Activated CD8-positive, alpha-beta memory T cell treated with anti-CD3 and anti-CD28 coated beads, Interleukin-2, amount 50 U/mL, for 24 hours (primary cell): ENCODE data around the gene CDCA7.
"Not testable (repeated sequence)": the region's sequence is repeated elsewhere in the genome, so short reads cannot be mapped to it uniquely, and the experiment has no call there.

Experiments used
- DNase-seq: peaks from one replicate; pipeline ENCODE4 v3.0.0-alpha.2; 2020; ENCODE audit errors: extremely low read depth

Gene CDCA7

DNA sequence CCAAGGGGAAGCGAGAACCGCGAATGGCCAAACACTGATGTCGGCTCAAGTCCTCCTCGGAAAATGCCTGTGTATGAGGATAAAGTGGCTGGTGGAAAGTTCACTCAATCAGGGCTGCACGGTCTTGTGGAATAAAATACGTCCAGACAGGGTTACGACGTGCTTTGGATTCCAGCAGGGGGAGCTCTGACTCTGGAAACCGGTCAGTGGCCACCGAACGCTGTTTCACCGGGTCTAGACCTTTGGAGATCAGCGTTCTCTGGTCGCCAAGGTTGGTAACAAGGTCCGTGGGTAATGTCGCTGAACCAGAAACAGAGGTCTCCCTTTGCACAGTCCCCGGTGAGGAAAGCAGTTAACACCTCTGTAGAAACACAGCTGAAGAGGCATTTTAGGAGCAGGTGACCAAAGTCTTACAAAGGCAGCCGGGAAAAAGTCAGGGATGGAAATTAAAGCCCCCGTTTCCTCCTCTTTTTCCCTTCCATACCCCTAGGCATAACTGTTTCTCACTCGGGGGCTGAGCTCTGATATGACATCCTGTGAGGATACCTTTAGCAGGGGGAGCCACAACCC lies 47.8 kb downstream of the CDCA7 start:
- peak; percentile 54 for DNase-seq

DNA sequence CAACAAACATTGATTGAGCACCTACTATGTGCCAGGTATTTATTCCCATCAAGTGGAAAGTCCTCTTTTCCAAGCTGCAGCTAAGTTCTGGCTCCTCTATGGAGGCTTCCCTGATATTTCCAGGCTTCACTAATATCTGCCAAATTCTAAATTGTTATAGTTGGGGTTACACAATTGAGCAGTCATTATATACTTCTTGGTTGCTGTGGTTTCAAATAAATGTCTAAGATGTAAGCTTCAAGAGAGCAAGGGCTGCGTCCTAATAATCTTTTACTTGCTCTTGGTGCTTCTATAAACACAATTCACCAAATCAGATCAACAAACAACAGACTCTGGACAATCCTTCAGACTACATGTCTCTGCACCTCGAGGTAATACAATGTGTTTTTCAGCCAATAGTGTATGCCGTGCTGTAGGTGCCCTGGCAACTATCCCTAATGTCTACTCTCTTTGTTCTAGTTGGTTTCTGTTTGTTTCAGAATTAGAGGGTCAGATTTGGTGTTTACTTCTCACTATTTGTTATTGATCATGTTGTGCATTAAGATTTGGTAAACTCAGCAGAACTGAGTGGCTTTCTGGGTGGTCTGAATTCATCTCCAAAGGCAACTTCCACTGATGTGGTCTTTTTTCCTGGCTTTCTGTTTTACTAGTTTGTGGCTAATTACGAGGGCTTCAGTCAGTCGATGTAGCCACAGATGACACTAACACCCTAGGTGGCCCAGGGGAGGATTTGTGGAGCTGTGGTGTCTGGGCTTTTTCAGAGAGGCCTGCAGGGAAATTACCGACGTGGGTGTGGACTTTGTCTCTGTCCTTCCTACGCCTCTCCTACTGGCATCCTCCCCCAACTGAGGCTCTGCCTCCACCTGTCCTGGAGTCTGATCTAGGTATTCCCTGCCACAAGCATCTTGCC lies 50.4 kb downstream of the CDCA7 start:
- no peak for DNase-seq

DNA sequence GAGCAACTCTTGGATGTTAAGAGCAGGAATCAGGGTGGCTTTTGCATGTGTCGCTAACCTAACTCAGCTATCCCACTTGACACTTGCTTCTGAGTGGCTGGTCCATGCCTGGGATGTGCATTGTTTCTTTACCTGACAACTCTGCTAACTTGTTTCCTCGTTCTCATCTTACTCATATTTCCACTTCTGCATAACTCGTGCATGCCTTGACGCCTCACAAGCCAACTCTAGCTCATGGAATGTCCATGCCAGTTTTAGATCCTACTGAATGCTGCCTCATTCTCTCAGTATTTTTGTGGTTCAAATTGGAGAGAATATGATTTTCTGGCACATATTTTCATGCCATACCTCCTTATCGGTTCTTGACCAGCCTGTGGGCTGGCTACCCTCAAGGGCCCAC lies 52.5 kb downstream of the CDCA7 start:
- DNase-seq: no peak

DNA sequence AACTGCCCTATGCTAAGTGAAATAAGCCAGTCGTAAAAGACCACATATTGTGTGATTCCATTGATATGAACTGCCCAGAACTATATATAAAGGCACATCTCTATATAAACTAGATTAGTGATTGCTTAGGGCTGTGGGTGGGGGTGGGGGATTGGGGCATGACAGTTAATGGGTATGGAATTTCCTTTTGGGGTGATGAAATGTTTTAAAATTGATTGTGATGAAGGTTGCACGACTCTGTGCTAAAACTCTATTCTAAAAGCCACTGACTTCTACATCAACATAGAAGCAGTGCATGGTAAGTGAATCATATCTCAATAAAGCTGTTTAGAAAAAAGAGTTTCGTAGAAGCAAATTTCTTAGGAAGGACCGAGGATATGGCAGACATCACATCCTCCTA lies 53.0 kb downstream of the CDCA7 start:
- no peak for DNase-seq

DNA sequence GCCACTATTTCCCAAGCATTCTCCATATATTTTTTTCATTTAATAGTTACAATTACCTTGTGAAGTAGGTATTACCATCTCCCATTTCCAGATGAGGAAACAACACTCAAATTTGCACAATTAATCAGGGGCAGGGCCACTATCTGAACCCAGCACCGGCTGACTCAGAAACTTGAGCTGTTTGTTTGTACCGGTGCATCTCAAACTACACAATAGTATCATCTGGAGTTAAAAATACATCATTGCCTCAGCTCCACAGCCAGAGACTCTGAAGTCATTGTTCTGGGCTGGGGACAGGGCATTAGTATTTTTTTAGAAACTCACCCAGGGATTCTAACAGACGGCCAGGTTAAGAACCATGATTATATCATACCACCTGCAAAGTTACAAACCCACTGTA lies 55.9 kb downstream of the CDCA7 start:
- no peak for DNase-seq

DNA sequence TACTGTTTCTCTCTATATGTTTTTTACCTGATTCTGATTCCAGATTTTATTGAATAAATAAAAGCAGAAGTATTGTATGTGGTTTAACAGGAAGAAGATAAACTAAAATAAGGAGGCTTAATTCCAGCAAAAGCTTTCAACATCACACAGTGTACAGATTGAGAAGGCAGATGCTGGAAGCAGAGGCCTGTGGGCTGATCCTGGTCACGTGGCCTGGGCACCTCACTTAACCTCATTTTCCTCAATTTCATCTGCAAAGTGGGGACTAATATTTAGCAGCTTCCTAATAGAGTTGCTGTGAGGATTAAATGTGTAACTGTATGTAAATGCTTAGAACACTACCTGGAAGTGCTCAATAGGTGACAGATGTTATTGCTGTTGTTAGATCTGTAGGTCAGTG lies 58.0 kb downstream of the CDCA7 start:
- no peak for DNase-seq

DNA sequence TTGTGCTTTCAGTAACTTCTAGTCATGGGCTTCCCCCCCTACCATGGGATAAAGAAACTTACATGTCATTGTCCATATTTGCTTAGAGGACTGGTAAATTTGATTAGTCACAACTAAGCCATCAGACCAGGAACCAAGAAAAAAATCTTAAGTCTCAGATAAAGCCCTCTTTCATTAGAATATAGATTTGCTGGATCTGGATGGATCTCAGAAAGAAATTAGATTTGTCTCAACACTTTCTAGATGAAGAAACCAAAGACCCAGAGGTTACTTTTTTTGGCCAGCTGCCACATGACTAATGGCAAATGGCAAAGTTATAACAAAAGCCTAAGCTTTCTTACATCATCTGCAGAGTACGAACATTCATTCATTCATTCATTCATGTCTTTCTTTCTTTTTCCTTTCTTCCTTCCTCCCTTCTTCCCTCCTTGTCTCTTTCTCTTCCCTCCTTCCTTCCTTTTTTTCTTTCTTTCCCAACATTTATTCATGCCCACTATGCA lies 60.2 kb downstream of the CDCA7 start:
- no peak for DNase-seq

DNA sequence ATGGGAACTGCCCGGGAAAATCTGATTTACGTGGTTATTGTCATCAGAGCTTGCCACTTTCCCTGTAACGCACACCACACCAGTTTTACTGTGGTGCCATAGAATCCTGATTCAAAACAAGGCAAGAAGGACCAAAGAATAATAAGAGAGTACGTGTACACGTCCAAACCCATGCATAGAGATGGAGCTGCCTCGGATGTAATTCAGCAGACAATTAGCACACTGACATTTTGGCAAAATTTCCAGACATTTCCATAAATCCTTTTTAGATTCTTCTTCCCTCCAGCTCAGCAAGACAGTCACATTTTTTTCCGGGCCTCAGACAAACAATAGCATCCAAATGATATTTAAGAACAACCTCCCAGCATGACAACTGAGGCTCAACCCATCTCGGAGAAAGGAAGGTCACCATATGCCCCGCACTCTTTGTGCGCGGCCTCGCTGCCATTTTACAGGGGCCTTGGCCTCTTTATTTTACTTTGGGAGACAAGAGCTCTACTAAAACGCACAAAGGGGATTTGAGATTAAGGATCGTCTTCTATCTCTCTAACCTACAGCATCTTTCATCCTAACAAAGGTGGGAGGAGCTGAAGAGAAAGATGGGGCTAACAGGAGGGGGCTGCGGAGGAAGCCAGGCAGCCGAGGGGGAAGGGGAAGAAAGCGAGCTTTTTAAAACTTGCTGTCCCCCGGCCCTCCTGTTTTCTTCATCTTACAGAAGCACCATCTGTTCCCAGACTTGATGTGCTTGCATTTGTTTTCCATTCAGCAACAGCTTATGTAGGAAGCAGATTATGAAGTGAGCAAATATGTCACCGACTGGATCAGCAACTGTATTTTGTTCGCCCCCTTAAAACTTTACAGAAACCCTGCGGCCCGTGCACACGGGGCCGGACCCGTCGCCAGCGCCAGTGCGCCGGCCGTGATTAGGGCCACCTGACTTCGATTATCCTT lies 61.0 kb downstream of the CDCA7 start:
- DNase-seq: no peak

DNA sequence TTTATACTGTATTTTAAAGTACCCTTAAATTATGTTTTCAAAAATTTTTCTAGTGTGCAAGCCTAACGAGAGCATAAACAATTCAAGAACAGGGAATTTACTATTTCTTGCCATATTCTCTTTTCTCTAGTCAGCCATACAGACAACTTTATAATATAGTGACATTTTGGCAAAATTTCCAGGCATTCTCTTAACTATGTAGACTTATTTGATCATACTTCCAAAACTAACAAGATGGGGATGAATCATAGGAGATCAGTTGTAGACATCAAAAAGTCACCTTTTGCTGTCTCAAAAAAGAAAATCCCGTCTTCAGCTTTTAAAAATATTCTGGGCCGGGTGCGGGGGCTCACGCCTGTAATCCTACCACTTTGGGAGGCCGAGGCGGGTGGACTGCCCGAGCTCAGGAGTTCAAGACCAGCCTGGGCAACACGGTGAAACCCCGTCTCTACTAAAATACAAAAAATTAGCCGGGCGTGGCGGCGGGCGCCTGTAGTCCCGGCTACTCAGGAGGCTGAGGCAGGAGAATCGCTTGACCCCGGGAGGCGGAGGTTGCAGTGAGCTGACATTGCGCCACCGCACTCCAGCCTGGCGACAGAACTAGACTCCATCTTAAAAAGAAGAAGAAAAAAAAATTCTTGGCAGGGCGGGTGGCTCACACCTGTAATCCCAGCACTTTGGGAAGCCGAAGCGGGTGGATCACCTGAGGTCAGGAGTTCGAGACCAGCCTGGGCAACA lies 61.9 kb downstream of the CDCA7 start:
- DNase-seq: not testable (repeated sequence)

DNA sequence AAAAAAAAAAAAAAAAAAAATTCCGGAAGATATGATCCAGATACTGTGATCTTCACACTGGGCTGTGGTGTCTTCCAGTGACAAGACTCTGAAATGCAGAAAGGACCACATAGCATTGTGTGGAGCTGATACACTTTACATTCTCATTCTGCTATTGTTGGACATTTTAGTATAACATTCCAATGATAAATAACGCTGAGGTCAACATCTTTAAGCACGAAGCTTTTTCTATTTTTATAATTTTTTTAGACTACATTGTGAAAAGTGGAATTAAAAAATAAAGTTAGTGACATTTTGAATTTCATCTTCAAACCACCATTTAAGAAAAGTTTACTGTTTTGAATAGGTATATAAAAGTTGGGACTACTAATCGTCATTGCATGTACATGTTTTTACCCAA lies 62.7 kb downstream of the CDCA7 start:
- DNase-seq: no peak

DNA sequence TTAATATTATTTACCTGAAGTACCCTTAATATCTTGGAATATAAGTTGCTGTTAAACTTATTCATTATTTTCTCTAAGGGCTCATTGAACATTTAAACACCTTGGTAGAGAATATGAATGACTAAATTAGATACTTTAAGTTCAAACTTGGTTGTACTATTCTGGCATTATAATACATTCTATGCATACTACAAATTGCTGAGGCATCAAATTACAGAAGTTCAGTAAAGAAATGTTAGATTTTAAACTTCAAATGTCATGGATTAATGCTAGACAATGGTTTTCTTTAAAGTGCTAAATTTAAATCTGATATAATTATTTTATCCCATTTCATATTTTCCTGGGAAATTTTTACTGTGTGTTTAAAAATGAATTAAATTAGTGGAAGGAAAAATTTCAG lies 63.1 kb downstream of the CDCA7 start:
- no peak for DNase-seq
